Naive thymus-derived CD4-positive, alpha-beta T cell (primary cell): ENCODE results near the gene NUTM1. TPM values are rescaled to one million over a fixed set of nuclear protein-coding genes. Genes with fewer than 3 reads are reported as not detected.
"Not testable (repeated sequence)": the region's sequence is repeated elsewhere in the genome, so short reads cannot be mapped to it uniquely, and the experiment has no call there.

Experiments
- ATAC-seq: fragments of 150-1000 bp; cut with Tn5 transposase; 2 replicates; pipeline ENCODE4 v1.10.0; 2021; ENCODE audit warnings: mild to moderate bottlenecking, moderate library complexity
- CTCF ChIA-PET: fragments of 350-600 bp; sonication (Branson Sonifier 250); formaldehyde crosslinking; loops from one replicate; lab custom pipeline; 2021; ENCODE audit warnings: antibody characterized with exemption; lab: Charles Lee
- POLR2A ChIA-PET: fragments of 350-600 bp; sonication (Branson Sonifier 250); formaldehyde crosslinking; loops from one replicate; lab custom pipeline; 2021; ENCODE audit warnings: antibody characterized with exemption, inconsistent platforms; lab: Charles Lee
- DNase-seq, 9 donors: peaks; one replicate each; pipeline versions ENCODE4 v3.0.0 to v3.0.0-alpha.2; 2020 to 2022; ENCODE audit warnings: mixed read lengths in 1 of 9
- H3K27ac ChIP-seq: one replicate; pipeline ENCODE4 v1.7.0; 2013; ENCODE audit warnings: mild to moderate bottlenecking, low read depth, low read length, moderate library complexity
- H3K27me3 ChIP-seq, 2 donors: one replicate each; pipeline ENCODE4 v1.7.0; 2013; ENCODE audit warnings: low read length in 2 of 2, mild to moderate bottlenecking in 2 of 2, moderate library complexity in 2 of 2; ENCODE audit not compliant: control insufficient read depth in 2 of 2, insufficient read depth in 2 of 2
- H3K36me3 ChIP-seq, 3 experiments: 1 replicate in 2 of 3; 2 replicates in 1 of 3; pipeline ENCODE4 v1.7.0; 2013; ENCODE audit warnings: low read length in 3 of 3, mild to moderate bottlenecking in 3 of 3, moderate library complexity in 1 of 3; ENCODE audit not compliant: insufficient read depth in 3 of 3, control insufficient read depth in 2 of 3
- H3K4me1 ChIP-seq, 2 donors: one replicate each; pipeline ENCODE4 v1.7.0; 2013; ENCODE audit warnings: low read length in 2 of 2, mild to moderate bottlenecking in 2 of 2, moderate library complexity in 1 of 2; ENCODE audit not compliant: control insufficient read depth in 2 of 2, insufficient read depth in 2 of 2
- H3K4me3 ChIP-seq: 2 replicates; pipeline ENCODE4 v1.7.0; 2013; ENCODE audit warnings: mild to moderate bottlenecking, low read length
- H3K9me3 ChIP-seq, 3 experiments: 1 replicate in 2 of 3; 2 replicates in 1 of 3; pipeline ENCODE4 v1.7.0; 2013; ENCODE audit warnings: low read length in 3 of 3; ENCODE audit not compliant: control insufficient read depth in 2 of 3
- H3K27ac Mint-ChIP-seq, 9 donors: one replicate each; pipeline ENCODE4 v1.8.0; 2020 to 2022; ENCODE audit warnings: mixed read lengths in 9 of 9, mild to moderate bottlenecking in 8 of 9, moderate library complexity in 5 of 9, inconsistent platforms in 2 of 9
- H3K27me3 Mint-ChIP-seq, 5 donors: one replicate each; pipeline ENCODE4 v1.8.0; 2021 to 2022; ENCODE audit warnings: mixed read lengths in 5 of 5, mild to moderate bottlenecking in 1 of 5
- H3K36me3 Mint-ChIP-seq, 5 donors: one replicate each; pipeline ENCODE4 v1.8.0; 2020 to 2022; ENCODE audit warnings: mixed read lengths in 5 of 5, mild to moderate bottlenecking in 3 of 5, inconsistent platforms in 1 of 5
- H3K4me1 Mint-ChIP-seq, 7 donors: one replicate each; pipeline ENCODE4 v1.8.0; 2020 to 2022; ENCODE audit warnings: mixed read lengths in 7 of 7, mild to moderate bottlenecking in 3 of 7, inconsistent platforms in 1 of 7
- H3K4me3 Mint-ChIP-seq, 10 donors: one replicate each; pipeline ENCODE4 v1.8.0; 2020 to 2022; ENCODE audit warnings: mild to moderate bottlenecking in 10 of 10, mixed read lengths in 10 of 10, moderate library complexity in 6 of 10, inconsistent platforms in 2 of 10
- H3K9me3 Mint-ChIP-seq, 11 donors: one replicate each; pipeline ENCODE4 v1.8.0; 2020 to 2022; ENCODE audit warnings: mixed read lengths in 11 of 11, mild to moderate bottlenecking in 4 of 11, inconsistent platforms in 1 of 11, moderate library complexity in 1 of 11
- intact Hi-C, 2 donors: fragments of 100-400 bp; cut with micrococcal nuclease; formaldehyde crosslinking; loops; one replicate each; pipeline ENCODE4 v1.15.1; 2023
- polyA plus RNA-seq, 2 donors: library from polyadenylated mRNA; unstranded; fragments of 300-500 nt; fragmentation: Illumina TruSeq; gene quantifications; one replicate each; pipeline ENCODE4 v1.2.3, GENCODE V29; 2021
- total RNA-seq, 6 experiments: library from RNA in 5 of 6; stranded (reverse) in 5 of 6; gene quantifications; 1 replicate in 5 of 6; 2 replicates in 1 of 6; pipeline ENCODE4 v1.2.3 and lab custom pipeline; 2021 to 2026

Gene NUTM1
- total and polyA plus RNA-seq, 7 experiments from 2014 or later: not detected

DNA sequence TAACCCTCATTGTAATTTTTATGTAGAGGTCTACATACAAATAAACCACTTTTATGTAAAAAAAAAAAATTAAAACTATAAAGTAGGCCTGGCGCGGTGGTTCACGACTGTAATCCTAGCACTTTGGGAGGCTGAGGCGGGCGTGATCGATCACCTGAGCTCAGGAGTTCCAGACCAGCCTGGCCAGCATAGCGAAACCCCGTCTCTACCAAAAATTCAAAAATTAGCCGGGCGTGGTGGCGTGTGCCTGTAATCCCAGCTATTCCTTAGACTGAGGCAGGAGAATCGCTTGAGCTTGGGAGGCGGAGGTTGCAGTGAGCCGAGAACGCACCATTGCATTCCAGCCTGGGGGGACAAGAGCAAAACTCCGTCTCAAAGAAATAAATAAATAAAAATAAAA lies 4.8 kb upstream of the NUTM1 start:
- Mint-ChIP-seq H3K27ac (peak overlapping the region in 5 of 9 donors; percentile 82 to 98 (median 93)), H3K4me1 (peaks cover 34 to 67% (median 57%) of the 10 kb centered on the region in 7 donors), H3K9me3 (no peaks in the 10 kb centered on the region), H3K27me3 (no peaks in the 10 kb centered on the region), H3K36me3 (peaks cover 4 to 14% (median 12%) of the 10 kb centered on the region in 5 donors), H3K4me3 (peak overlapping the region; percentile 17 to 100 (median 98))
- ATAC-seq: no peak
- peaks cover 0 to 21% (median 0%) of the 10 kb centered on the region in 3 experiments for H3K36me3 ChIP-seq
- DNase-seq: no peak
- no peaks in the 10 kb centered on the region for H3K27me3 ChIP-seq
- POLR2A ChIA-PET: interaction anchor here (0.6 to 7.8 kb wide), 13 partner anchors 9 to 299 kb away, joined by 3 to 151 read pairs (median 7); partner anchors contain the start of genes AVEN, EMC4, EMC7 and GOLGA8B
- H3K9me3 ChIP-seq: no peaks in the 10 kb centered on the region
- CTCF ChIA-PET: interaction anchor here (0.6 to 5.3 kb wide), 6 partner anchors 10 to 105 kb away, joined by 3 to 30 read pairs (median 6); partner anchors contain the start of gene LPCAT4
- peaks cover 27 to 41% of the 10 kb centered on the region in 2 donors for H3K4me1 ChIP-seq
- intact Hi-C loops: loop anchor here (1.0 to 10.0 kb wide), 8 partner anchors 29 to 649 kb away; partner anchors contain the start of genes AVEN (in 2 of the 2), GOLGA8B (in 2 of the 2), EMC7 (in 1 of the 2) and LPCAT4 (in 1 of the 2)
- H3K4me3 ChIP-seq: peak overlapping the region; percentile 96
- peak overlapping the region; percentile 92 for H3K27ac ChIP-seq

DNA sequence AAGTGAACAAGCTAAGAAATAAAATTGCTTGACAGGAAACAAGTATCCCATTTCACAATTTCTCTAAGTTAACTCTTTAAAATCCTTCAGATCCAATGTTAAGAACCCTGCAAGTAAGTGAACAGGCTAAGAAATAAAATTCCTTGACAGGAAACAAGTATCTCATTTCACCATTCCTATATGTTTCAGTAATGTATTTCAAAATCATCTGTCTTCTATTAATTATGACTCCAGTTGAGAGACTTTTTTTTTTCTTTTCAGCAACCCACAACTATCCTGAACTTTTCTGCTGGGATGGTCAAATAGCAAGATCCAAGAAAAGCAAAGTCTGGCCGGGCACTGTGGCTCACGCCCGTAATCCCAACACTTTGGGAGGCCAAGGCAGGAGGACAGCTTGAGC lies 3.2 kb upstream of the NUTM1 start:
- ATAC-seq: no peak
- H3K4me3 ChIP-seq: no peak overlapping the region
- DNase-seq: no peak
- H3K9me3 ChIP-seq: no peaks in the 10 kb centered on the region
- H3K4me1 ChIP-seq: peaks cover 23 to 28% of the 10 kb centered on the region in 2 donors
- Mint-ChIP-seq H3K27ac (peak overlapping the region in 7 of 9 donors; percentile 2 to 76 (median 58)), H3K9me3 (no peaks in the 10 kb centered on the region), H3K36me3 (peaks cover 4 to 14% (median 12%) of the 10 kb centered on the region in 5 donors), H3K27me3 (no peaks in the 10 kb centered on the region), H3K4me1 (peaks cover 34 to 52% (median 46%) of the 10 kb centered on the region in 7 donors), H3K4me3 (peak overlapping the region in 9 of 10 donors; percentile 0 to 68 (median 34))
- ChIA-PET POLR2A (interaction anchor here (0.7 to 7.8 kb wide), 5 partner anchors 11 to 240 kb away, joined by 3 to 151 read pairs (median 49); partner anchors contain the start of gene LPCAT4), CTCF (interaction anchor here (2.3 to 5.3 kb wide), 3 partner anchors 12 to 98 kb away, joined by 6 to 30 read pairs (median 27); partner anchors contain the start of gene LPCAT4)
- H3K27me3 ChIP-seq: no peaks in the 10 kb centered on the region
- intact Hi-C loops: loop anchor here (2.0 to 10.0 kb wide), 6 partner anchors 95 to 647 kb away; partner anchors contain the start of genes AVEN (in 2 of the 2), GOLGA8A (in 1 of the 2), GOLGA8B (in 1 of the 2) and ZNF770 (in 1 of the 2)
- H3K36me3 ChIP-seq: peaks cover 0 to 21% (median 0%) of the 10 kb centered on the region in 3 experiments
- H3K27ac ChIP-seq: no peak overlapping the region

DNA sequence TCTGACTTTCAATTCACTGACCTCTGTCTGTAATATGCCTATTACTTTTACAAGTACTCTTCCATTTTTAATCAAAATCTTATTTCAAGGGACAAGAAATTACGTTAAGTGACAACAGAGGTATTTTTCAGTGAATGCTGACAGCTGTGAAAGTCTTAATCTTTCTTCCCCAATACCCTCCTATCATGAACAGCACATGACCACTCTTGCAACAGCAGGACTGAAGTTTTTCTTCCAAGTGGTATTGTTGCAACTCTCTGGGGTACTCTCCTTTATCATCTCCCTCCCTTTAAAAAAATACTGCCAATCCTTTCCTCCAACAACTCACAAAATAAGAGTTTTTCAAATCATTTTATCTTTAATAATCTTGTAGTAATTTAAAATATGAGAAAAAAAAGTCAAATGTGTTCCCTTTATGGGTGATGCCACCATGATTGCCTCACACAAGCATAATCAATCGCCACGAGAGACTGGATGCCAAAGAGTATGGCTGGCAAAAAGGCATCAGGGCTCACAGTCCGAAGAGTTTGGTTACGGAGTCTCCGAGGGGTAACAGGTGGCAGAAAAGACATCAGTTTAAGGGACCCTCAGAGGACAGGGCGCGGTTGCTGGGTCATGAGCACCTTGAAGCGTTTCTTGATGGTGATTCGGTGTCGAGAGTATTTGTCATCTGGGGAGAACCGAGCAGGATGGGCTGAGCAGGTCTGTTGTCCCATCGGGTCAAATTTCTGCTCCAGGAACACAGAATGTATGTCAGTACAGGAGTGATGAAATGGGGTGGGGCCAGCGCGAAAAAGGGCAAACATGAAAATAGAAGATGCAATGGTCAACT lies 1.5 kb upstream of the NUTM1 start:
- ATAC-seq: no peak
- H3K27me3 Mint-ChIP-seq: no peaks in the 10 kb centered on the region
- ChIA-PET CTCF (interaction anchor here (0.7 to 2.0 kb wide), 3 partner anchors 26 to 100 kb away, joined by 4 to 26 read pairs (median 8); partner anchors contain the start of gene LPCAT4), POLR2A (interaction anchor here (0.6 to 1.6 kb wide), 3 partner anchors 13 to 242 kb away, joined by 3 to 12 read pairs (median 3); partner anchors contain the start of gene GOLGA8B)
- DNase-seq: no peak
- Histone ChIP-seq H3K27ac (no peak overlapping the region), H3K9me3 (no peaks in the 10 kb centered on the region), H3K36me3 (peaks cover 0 to 21% (median 0%) of the 10 kb centered on the region in 3 experiments), H3K4me1 (peaks cover 11 to 14% of the 10 kb centered on the region in 2 donors), H3K27me3 (no peaks in the 10 kb centered on the region), H3K4me3 (peak overlapping the region; percentile 98)
- peak overlapping the region in 2 of 10 donors; percentile 56 to 66 for H3K4me3 Mint-ChIP-seq
- peaks cover 4 to 14% (median 12%) of the 10 kb centered on the region in 5 donors for H3K36me3 Mint-ChIP-seq
- no peaks in the 10 kb centered on the region for H3K9me3 Mint-ChIP-seq
- intact Hi-C loops: loop anchor here (2.0 to 10.0 kb wide), 2 partner anchors 93 to 131 kb away; partner anchors contain the start of genes GOLGA8A (in 1 of the 2) and KATNBL1 (in 1 of the 2)
- peaks cover 23 to 37% (median 31%) of the 10 kb centered on the region in 7 donors for H3K4me1 Mint-ChIP-seq
- H3K27ac Mint-ChIP-seq: peak overlapping the region in 8 of 9 donors; percentile 41 to 96 (median 82)

DNA sequence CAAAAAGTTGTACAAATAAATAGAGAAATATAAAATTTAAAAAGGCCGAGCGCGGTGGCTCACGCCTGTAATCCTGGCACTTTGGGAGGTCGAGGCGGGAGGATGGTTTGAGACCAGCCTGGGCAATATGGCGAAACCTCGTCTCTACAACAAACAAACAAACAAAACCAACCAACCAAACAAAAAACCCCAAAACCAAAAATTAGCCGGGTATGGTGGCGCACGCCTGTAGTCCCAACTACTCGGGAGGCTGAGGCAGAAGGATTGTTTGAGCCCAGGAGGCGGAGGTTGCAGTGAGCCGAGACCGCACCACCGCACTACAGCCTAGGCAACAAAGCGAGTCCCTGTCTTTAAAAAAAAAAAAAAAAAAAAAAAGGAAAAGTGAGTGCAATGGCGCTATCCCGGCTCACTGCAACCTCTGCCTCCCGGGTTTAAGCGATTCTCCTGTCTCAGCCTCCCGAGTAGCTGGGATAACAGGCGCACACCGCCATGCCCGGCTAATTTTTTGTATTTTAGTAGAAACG lies 840 bp upstream of the NUTM1 start:
- ATAC-seq, H3K9me3 Mint-ChIP-seq, H3K27me3 Mint-ChIP-seq, H3K9me3 ChIP-seq, H3K4me3 Mint-ChIP-seq, H3K27me3 ChIP-seq, DNase-seq: not testable (repeated sequence)
- ChIA-PET POLR2A (interaction anchor here (0.6 to 3.2 kb wide), 14 partner anchors 9 to 246 kb away, joined by 3 to 24 read pairs (median 4); partner anchors contain the start of genes GOLGA8B and LPCAT4), CTCF (interaction anchor here (0.6 to 2.2 kb wide), 9 partner anchors 14 to 245 kb away, joined by 3 to 26 read pairs (median 7); partner anchors contain the start of gene LPCAT4)
- Mint-ChIP-seq H3K27ac (peak overlapping the region in 8 of 9 donors; percentile 41 to 96 (median 82)), H3K4me1 (peaks cover 19 to 30% (median 24%) of the 10 kb centered on the region in 7 donors), H3K36me3 (peaks cover 4 to 14% (median 11%) of the 10 kb centered on the region in 5 donors)
- Histone ChIP-seq H3K4me1 (peaks cover 9 to 13% of the 10 kb centered on the region in 2 donors), H3K27ac (peak overlapping the region; percentile 91), H3K4me3 (peak overlapping the region; percentile 98), H3K36me3 (peaks cover 0 to 19% (median 0%) of the 10 kb centered on the region in 3 experiments)
- intact Hi-C loops: loop anchor here (2.0 to 10.0 kb wide), 2 partner anchors 93 to 131 kb away; partner anchors contain the start of genes GOLGA8A (in 1 of the 2) and KATNBL1 (in 1 of the 2)

DNA sequence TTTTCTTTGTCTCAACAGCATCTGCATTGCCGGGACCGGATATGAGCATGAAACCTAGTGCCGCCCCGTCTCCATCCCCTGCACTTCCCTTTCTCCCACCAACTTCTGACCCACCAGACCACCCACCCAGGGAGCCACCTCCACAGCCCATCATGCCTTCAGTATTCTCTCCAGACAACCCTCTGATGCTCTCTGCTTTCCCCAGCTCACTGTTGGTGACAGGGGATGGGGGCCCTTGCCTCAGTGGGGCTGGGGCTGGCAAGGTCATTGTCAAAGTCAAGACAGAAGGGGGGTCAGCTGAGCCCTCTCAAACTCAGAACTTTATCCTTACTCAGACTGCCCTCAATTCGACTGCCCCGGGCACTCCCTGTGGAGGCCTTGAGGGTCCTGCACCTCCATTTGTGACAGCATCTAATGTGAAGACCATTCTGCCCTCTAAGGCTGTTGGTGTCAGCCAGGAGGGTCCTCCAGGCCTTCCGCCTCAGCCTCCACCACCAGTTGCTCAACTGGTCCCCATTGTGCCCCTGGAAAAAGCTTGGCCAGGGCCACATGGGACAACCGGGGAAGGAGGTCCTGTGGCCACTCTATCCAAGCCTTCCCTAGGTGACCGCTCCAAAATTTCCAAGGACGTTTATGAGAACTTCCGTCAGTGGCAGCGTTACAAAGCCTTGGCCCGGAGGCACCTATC lies 5.0 kb downstream of the NUTM1 start:
- Histone ChIP-seq H3K27me3 (no peaks in the 10 kb centered on the region), H3K9me3 (no peaks in the 10 kb centered on the region), H3K27ac (no peak overlapping the region), H3K36me3 (no peaks in the 10 kb centered on the region), H3K4me1 (no peaks in the 10 kb centered on the region), H3K4me3 (no peak overlapping the region)
- ChIA-PET POLR2A (no interaction called here), CTCF (no interaction called here)
- ATAC-seq: no peak
- Mint-ChIP-seq H3K27me3 (no peaks in the 10 kb centered on the region), H3K9me3 (no peaks in the 10 kb centered on the region), H3K36me3 (no peaks in the 10 kb centered on the region), H3K4me3 (no peak overlapping the region), H3K27ac (peak overlapping the region in 2 of 9 donors; percentile 14 to 43), H3K4me1 (no peaks in the 10 kb centered on the region)
- no peak for DNase-seq
- intact Hi-C loops: loop anchor here in 1 of 2 donors (10.0 kb wide), 1 partner anchor 87 kb away; the partner anchor contains the start of gene GOLGA8A
